PFSK-1 (cell line): ENCODE data around the gene FOXI2.

ENCODE experiments used
- FOXP2 ChIP-seq: optimal IDR thresholded peaks from 2 replicates; pipeline ENCODE3; 2011; ENCODE audit warnings: borderline replicate concordance, control low read depth, inconsistent platforms; ENCODE audit not compliant: insufficient read depth; ENCODE audit errors: extremely low read length, extremely low read depth
- POLR2AphosphoS5 ChIP-seq: IDR thresholded peaks from 2 replicates; pipeline ENCODE4 v1.6.1; 2012; ENCODE audit warnings: low read depth, mild to moderate bottlenecking, control low read depth, low read length, moderate library complexity
- REST ChIP-seq, 2 experiments: IDR thresholded peaks; 2 replicates each; pipeline versions ENCODE4 v1.6.1 to v1.8.0; 2011 to 2012; ENCODE audit warnings: low read depth in 2 of 2, low read length in 2 of 2, control low read depth in 1 of 2, inconsistent platforms in 1 of 2, mild to moderate bottlenecking in 1 of 2, moderate library complexity in 1 of 2; ENCODE audit not compliant: insufficient read depth in 1 of 2
- SIN3A ChIP-seq: IDR thresholded peaks from 2 replicates; pipeline ENCODE4 v1.6.1; 2012; ENCODE audit warnings: mild to moderate bottlenecking, low read length, moderate library complexity, borderline replicate concordance; ENCODE audit not compliant: insufficient read depth
- TAF1 ChIP-seq: IDR thresholded peaks from 2 replicates; pipeline ENCODE4 v1.6.1; 2012; ENCODE audit warnings: low read length, control low read depth, borderline replicate concordance; ENCODE audit not compliant: insufficient read depth

- TF ChIP-seq TAF1 (no peak), POLR2AphosphoS5 (no peak), SIN3A (no peak), REST (IDR thresholded peaks at IDR 0.05; ENCODE audit: insufficient read depth in 1 of 2, low read depth in 2 of 2, low read length in 2 of 2) (no peak), FOXP2 (no peak)
Measured at GRCh38 chr10:127687548-127687947, 49.4 kb upstream of the FOXI2 start.
